NCI-H146 treated with DMSO at 0.1 percent for 48 hours (cell line): ENCODE data around the gene IGFBP7.
A peak's percentile ranks its signal among the peaks of the same experiment; 100 is the strongest.

Source experiments
- DNase-seq: peaks from one replicate; lab custom pipeline; 2025; ENCODE audit not compliant: unreplicated experiment; lab: John Stamatoyannopoulos, UW

Gene IGFBP7

DNA sequence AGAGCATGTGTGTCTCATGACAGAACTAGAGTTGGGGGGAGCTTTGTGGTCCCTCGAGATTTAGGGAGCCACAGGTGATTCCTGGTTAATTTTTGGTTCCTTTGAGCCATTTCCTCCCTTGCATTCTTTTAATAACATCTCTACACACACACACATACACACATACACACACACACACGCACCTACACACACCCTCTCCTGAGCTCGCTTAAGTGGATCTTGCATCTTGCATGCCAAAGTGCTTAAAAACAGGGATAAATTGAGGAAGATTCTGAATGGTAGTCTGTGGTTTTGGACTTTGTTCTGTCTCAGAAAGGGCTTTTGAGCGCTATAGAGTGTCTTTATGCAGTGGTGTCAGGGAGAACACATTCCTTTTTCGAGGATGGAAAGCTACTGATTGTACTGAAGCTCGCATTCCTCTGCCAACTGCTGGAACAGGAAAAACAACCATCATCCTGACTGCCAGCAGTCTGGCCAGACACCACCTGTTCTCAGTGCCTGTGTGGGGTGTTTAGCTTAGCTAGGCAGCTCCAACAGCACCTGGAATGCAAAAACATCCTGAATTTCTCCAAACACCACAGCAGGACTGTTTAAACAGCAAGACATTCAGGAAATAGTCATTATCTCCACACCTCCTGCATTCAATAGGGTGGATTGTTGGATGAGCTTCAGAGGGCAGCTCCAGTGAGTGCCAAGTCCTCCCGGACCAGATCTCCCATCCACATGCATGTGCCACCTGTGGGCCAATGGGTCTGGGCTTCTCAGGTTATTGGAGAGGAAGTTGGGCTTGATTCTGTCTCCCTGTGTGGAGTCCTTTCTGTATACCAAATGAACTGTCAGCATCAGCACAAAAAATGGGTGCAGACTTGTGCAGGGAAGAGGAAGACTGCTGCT lies 21.9 kb upstream of the IGFBP7 start:
- peak; percentile 46 for DNase-seq

- DNase-seq: no peak
Observed at GRCh38 chr4:57129477-57129876, 19.3 kb upstream of the IGFBP7 start.

DNA sequence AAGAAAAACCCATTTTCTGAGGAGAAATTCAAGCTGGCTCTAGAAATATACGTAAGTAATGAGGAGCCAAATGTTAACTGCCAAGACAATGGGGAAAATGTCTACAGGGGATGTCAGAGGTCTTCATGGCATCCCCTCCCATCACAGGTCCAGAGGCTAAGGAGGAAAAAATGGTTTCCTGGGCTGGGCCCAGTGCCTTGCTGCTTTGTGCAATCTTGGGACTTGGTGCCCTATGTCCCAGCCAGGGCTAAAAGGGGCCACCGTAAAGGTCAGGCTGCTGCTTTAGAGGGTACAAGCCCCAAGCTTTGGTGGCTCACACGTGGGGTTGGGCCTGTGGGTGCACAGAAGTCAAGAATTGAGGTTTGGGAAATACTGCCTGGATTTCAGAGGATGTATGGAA lies 17.2 kb upstream of the IGFBP7 start:
- DNase-seq: no peak

- no peak for DNase-seq
Observed at GRCh38 chr4:57125996-57126395, 15.8 kb upstream of the IGFBP7 start.

- DNase-seq: no peak
Observed at GRCh38 chr4:57124145-57124544, 14.0 kb upstream of the IGFBP7 start.

DNA sequence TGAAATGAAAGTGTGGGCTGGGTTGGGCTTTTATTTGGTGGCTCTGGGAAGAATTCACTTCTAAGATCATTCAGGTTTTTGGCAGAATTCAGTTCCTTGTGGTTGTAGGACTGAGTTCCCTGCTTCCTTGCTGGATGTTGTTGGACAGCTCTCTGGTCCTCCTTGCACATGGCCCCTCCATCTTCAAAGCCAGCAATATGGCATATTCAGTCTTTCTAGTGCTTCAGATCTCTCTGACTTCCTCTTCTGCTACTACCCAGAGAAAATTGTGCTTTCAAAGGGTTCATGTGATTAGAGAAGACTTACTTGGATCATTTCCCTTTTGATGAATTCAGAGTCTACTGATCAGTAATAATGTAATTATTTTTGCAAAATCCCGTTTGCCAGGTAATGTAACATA lies 12.8 kb upstream of the IGFBP7 start:
- no peak for DNase-seq

DNA sequence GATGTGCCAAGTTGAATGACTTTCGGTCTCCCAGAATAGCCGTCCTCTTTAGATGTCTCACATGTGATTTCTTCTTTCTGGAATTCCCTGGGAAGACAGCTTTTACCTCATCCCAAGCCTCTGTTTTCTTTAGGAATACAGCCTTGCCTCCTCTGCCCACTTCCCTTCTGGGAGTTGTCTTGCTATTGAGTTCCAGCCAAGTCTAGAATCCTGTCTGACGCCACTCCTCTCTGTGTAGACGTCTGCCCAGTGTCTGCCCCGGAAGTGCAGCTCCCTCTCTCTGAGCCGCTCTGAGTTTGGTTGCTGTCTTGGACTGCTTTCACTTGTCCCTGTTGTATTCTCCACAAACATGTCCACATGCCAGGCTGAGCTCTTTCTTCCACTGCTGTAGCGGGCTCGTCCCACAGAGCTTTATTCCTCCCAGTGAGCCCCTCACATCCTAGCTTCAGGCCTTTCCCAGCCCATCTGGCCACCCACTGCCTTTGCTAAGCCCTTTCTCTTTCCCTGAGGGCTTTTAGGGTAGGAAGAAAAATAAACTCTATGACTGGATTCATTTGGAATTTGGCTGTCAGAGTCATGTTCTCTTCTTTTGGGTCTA lies 9.0 kb upstream of the IGFBP7 start:
- no peak for DNase-seq

DNA sequence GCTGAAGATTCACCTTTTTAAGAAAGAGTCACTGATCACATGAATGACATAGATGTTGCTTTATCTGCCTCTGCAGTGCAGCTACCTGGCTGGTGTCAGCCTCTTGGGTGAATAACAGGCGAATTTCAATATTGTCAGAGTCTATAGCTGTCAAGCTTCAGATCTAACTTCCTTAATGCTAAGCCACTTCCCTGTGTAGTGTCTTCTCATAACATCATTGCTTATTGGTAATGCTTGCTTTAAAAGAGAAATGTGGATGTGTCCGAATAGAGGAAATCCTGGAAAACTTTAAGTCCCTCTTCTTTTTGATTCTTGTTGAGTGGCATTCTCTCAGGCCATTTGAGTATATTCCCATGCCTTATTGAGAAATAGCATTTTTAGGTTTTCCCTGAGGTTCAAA lies 7.3 kb upstream of the IGFBP7 start:
- no peak for DNase-seq

DNA sequence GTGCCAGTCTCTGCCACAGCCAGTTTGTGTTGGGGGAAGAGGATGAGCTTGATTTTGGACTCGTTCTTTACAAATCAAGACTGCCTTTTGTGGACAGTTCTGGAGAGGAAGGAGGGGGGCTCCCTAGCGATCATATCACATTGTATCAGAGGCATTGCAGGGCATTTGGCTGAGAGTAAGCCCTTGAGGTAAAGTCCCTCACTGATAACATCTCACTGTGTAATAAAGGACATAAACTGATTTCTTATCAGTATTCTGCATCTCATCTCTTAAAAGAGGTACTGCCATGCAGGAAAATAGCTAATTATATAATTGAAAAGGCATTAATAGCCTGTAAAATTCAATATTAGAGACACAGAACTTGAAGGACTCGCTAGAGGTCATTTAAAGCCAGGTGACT lies 6.1 kb upstream of the IGFBP7 start:
- DNase-seq: no peak

GRCh38 chr4:57114973-57115372 lies 4.8 kb upstream of the IGFBP7 start:
- no peak for DNase-seq

- no peak for DNase-seq
Observed at GRCh38 chr4:57113870-57114269, 3.7 kb upstream of the IGFBP7 start.

DNA sequence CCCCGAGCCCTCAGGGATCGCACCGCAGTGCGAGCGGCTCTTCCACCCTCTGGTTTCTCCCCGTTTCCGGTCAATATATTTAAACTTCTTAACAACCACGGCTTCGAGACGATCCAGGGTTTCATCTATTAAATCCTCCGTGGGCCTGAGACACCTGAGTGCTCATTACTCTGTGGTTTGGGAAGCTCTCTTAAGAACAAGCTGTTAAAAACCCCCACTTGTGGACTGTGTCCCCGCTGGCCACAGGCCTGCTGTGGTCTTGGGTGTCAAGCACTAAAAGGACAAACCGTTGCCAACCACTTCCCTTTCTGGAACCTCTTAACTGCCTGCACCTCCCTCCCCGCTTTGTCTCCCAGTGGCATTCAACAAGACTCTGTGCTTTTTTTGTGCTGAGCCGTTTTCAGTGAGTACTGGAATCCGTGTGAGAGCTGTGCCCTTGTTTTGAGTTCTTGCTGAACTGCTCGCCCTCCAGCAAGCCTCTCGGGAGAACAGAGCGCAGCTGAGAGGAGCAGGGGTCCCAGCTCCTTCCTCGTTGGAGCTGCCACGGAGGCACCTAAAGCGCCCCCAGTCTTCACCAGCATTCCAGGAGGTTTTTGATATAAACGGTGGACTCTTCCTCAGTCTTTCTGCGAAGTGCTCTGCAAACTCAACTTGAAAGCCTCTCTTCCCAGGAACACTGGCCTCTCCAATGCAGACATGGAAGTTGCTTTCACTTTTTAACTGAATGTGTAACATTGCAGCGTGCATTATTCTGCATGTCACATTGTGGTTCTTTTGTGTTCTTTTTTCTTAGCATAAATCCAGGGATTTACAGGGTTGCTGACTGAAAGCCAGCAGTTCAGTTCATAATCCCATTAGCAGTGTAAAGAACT lies 691 bp upstream of the IGFBP7 start:
- DNase-seq: no peak

DNA sequence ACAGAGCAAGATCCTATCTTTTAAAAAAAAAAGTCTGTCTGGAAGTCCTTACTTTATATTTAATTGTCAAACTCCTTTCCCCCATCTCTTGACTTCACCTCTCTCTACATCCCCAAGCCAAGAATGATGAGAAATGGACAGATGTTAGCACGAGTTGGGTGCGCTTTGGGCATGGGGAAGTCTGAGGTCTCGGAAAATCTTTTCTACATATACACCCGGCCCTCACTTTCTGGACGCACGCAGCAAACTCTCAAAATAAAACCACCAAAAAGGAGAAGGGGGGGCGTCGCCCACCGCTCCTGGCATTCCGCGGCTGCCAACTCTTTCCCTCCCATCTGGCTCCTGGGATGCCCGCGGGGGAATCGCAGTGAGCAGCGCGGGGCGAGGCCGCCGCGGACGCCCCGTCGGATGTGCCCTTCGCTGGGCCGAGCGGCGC lies 756 bp downstream of the IGFBP7 start:
- no peak for DNase-seq

DNA sequence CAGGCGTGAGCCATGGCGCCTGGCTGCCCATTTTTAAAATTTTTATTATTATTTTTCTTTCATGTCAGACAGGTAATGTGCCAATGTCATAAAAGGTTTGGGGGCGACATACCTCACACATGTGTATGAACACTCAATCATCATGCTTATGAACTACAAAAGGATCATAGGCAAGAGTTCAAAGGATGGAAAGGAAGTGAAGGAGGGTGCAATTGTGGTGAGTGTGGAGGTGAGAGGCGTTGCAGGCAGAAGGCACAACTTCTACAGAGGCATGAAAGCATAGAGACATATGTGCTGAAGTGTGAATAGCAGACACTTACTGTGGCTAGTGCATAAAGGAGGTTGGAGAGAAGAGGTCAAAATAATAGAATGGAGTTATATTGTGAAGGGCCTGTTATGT lies 4.0 kb downstream of the IGFBP7 start:
- no peak for DNase-seq

DNA sequence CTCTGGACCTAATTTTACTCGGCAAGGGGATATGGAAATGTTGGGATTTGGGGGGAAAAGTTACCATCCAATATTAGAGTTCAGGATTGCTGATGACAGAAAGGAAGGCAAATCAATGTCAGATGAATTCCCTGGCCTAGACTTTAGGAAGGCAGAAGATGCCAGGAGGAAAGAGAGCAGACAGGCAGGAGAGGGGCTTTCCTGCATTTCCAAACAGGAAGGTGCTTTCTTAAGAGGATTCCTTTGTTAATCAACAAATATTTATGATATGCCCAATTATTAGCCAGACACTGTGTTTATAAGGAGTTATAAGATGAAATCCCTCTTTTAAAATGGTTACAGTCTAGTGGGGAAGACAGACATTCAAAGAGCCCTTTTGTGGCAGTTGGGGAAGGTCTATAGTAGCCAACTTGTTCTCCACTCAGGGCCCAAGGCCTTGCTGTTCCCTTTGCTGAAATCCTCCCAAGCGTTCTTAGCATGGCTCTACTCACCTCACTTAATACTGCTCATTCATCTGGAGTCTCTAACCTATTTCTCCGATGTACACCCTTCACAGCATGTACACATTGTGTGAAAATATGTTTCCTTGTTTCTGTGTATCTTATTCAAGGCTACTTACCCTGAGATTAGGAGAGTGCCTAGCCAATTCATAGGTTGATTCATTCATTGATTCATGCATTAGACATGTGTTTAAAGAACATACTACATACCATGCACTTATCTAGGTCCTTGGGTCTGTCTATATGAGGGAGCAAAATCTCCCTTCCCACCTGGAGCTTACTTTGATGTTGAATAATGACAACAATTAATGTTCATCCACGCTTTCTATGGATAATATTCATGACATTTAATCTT lies 5.3 kb downstream of the IGFBP7 start:
- DNase-seq: no peak

- no peak for DNase-seq
Observed at GRCh38 chr4:57103051-57103450, 7.1 kb downstream of the IGFBP7 start.

DNA sequence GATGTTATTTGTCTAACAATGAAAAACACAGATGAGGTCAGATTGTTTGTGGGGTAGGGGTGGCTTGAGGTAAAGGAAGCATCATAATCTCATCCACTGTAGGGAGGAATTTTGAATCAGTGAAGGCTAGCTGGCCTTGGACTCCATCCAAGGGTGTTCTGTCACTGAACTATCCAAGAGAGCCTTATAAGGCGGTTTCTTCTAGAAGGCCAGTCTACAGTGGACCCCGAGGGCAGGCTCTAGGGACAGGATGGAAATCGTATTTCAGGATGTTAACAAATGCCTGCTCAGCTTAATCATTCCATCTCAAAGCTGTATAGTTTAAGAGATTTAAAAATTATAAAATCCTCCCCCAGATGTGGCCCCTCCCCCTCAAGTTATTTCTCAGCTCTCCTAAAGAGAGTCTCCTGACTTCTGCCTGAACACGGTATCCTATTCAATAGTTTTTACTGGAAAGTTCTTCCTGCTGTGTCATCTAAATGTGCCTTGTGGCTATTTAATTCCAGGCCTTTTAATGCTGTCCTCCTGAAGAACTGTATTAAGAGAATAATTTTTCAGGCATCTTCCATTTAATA lies 8.0 kb downstream of the IGFBP7 start:
- DNase-seq: no peak

- DNase-seq: no peak
Observed at GRCh38 chr4:57100979-57101651, 9.1 kb downstream of the IGFBP7 start.

- no peak for DNase-seq
Observed at GRCh38 chr4:57099363-57099762, 10.8 kb downstream of the IGFBP7 start.

DNA sequence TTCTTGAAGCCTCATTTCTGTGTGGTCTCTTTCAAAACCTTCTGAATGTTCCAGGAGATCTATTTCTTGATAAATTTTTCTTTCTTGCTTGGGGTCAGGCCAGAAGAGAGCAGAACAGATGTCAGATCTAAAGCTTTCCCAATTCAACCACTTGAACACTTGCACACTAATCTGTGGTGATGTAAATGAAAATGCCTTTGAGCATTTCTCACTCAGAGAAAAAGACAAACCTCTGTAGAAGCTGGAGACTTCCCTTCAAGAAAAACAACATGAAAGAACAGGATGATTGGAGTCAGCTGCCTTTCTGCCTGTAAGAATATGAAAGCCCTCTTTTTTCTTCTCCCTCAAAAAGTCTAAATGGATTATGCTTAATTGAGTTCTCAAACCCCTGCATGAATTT lies 11.2 kb downstream of the IGFBP7 start:
- DNase-seq: no peak
